HepG2 (cell line): ENCODE results near the gene ASCC3. TPM values are rescaled to one million over a fixed set of nuclear protein-coding genes. Genes with fewer than 3 reads are reported as not detected.

Experiments used
- ATAC-seq: fragments of 200-7000 bp; cut with Tn5 transposase; 3 replicates; pipeline ENCODE4 v1.9.1; 2020; ENCODE audit warnings: mild to moderate bottlenecking, moderate library complexity
- BruUV-seq: library from RNA; stranded (reverse); fragments of 400-500 nt; replicated peaks from 2 replicates; lab custom pipeline; 2021; lab: Mats Ljungman, UMichigan
- CTCF ChIA-PET: fragments of 300-600 bp; formaldehyde crosslinking; extraction: SDS; loops from one replicate; lab custom pipeline; 2021; ENCODE audit warnings: low total read pairs, inconsistent platforms, low intra/inter-chr PET ratio; lab: Yijun Ruan, JAX
- POLR2A ChIA-PET: fragments of 350-600 bp; sonication (Branson Sonifier 250); formaldehyde crosslinking; loops from one replicate; lab custom pipeline; 2020; ENCODE audit warnings: antibody characterized with exemption, inconsistent platforms; lab: Yijun Ruan, JAX
- DNase-seq: peaks from one replicate; pipeline ENCODE4 v3.0.0-alpha.2; 2015; ENCODE audit warnings: low spot score
- FAIRE-seq: peaks from 3 replicates; lab custom pipeline; 2011; peaks lifted over from hg19 to GRCh38; lab: Jason Lieb, UNC
- H2AFZ ChIP-seq: one replicate; pipeline ENCODE4 v1.6.1; 2011; ENCODE audit warnings: low read length, inconsistent platforms
- H3K27ac ChIP-seq: fragments of 300-600 bp; 3 replicates; pipeline ENCODE4 v1.8.0; 2011; ENCODE audit warnings: mixed run types, mild to moderate bottlenecking, mixed read lengths, low read length, inconsistent platforms; ENCODE audit not compliant: insufficient read depth; ENCODE audit errors: extremely low read length
- H3K27me3 ChIP-seq, 2 experiments: fragments of 200-600 bp in 1 of 2; 2 replicates in 1 of 2; 3 replicates in 1 of 2; pipeline versions ENCODE4 v1.6.0 to v1.8.0; 2011; ENCODE audit warnings: low read length in 2 of 2, mild to moderate bottlenecking in 2 of 2, moderate library complexity in 2 of 2, inconsistent platforms in 1 of 2; ENCODE audit not compliant: insufficient read depth in 2 of 2, control insufficient read depth in 1 of 2
- H3K36me3 ChIP-seq, 2 experiments: fragments of 200-600 bp in 1 of 2; replicated peaks in 1 of 2; 2 replicates in 1 of 2; 3 replicates in 1 of 2; pipeline versions ENCODE4 v1.5.1 to v1.8.0; 2011; ENCODE audit warnings: low read length in 2 of 2, inconsistent platforms in 1 of 2; ENCODE audit not compliant: insufficient read depth in 2 of 2, control insufficient read depth in 1 of 2
- H3K4me1 ChIP-seq: 2 replicates; pipeline ENCODE4 v1.5.1; 2012; ENCODE audit warnings: low read length, inconsistent platforms; ENCODE audit not compliant: insufficient read depth
- H3K4me2 ChIP-seq: 2 replicates; pipeline ENCODE4 v1.6.0; 2011; ENCODE audit warnings: low read depth, low read length, inconsistent platforms
- H3K4me3 ChIP-seq, 3 experiments: fragments of 200-600 bp in 1 of 3; sonication (generic), shearing (Covaris generic) in 1 of 3; replicated peaks in 1 of 3; 2 replicates each; pipeline ENCODE4 v1.5.1; 2011 to 2016; ENCODE audit warnings: low read length in 3 of 3, inconsistent platforms in 2 of 3, low read depth in 2 of 3, mild to moderate bottlenecking in 2 of 3, control low read depth in 1 of 3, mixed read lengths in 1 of 3; ENCODE audit not compliant: insufficient read depth in 1 of 3
- H3K79me2 ChIP-seq: one replicate; pipeline ENCODE4 v1.6.1; 2011; ENCODE audit warnings: low read length, inconsistent platforms; ENCODE audit not compliant: insufficient read depth
- H3K9ac ChIP-seq: 2 replicates; pipeline ENCODE4 v1.6.0; 2011; ENCODE audit warnings: mild to moderate bottlenecking, low read depth, low read length, inconsistent platforms; ENCODE audit not compliant: insufficient read depth
- H3K9me3 ChIP-seq: 2 replicates; pipeline ENCODE4 v1.5.1; 2012; ENCODE audit warnings: mild to moderate bottlenecking, low read length
- H4K20me1 ChIP-seq: 2 replicates; pipeline ENCODE4 v1.6.0; 2011; ENCODE audit warnings: inconsistent platforms, mild to moderate bottlenecking, low read length, moderate library complexity; ENCODE audit not compliant: insufficient read depth
- IKZF1 ChIP-seq: fragments of 450-650 bp; IDR thresholded peaks from 2 replicates; pipeline ENCODE4 v1.7.1; 2016
- KLF12 ChIP-seq: sonication (generic); formaldehyde crosslinking; IDR thresholded peaks from 2 replicates; pipeline ENCODE4 v1.4.0; 2020; ENCODE audit warnings: missing genetic modification reagents, borderline replicate concordance
- MED8 ChIP-seq: sonication (generic); formaldehyde crosslinking; IDR thresholded peaks from 2 replicates; pipeline ENCODE4 v1.8.1; 2023; ENCODE audit warnings: mild to moderate bottlenecking, missing genetic modification reagents; ENCODE audit not compliant: insufficient replicate concordance
- NR2F2 ChIP-seq: IDR thresholded peaks from 2 replicates; pipeline ENCODE4 v1.6.1; 2012; ENCODE audit warnings: low read depth, inconsistent platforms, borderline replicate concordance
- SPEN ChIP-seq: sonication (generic); formaldehyde crosslinking; IDR thresholded peaks from 2 replicates; pipeline ENCODE4 v1.5.1; 2020; ENCODE audit warnings: low read depth, mild to moderate bottlenecking, missing genetic modification reagents
- ZNF337 ChIP-seq: sonication (generic); formaldehyde crosslinking; IDR thresholded peaks from 2 replicates; pipeline ENCODE4 v1.5.1; 2020; ENCODE audit warnings: missing genetic modification reagents, low read depth, mild to moderate bottlenecking, borderline replicate concordance
- ZNF33B ChIP-seq: sonication (generic); formaldehyde crosslinking; IDR thresholded peaks from 2 replicates; pipeline ENCODE4 v1.5.1; 2020; ENCODE audit warnings: mild to moderate bottlenecking, missing genetic modification reagents
- ZNF572 ChIP-seq: sonication (generic); formaldehyde crosslinking; IDR thresholded peaks from 2 replicates; pipeline ENCODE4 v1.5.1; 2020; ENCODE audit warnings: mild to moderate bottlenecking, missing genetic modification reagents
- ZNF781 ChIP-seq: sonication (generic); formaldehyde crosslinking; IDR thresholded peaks from 2 replicates; pipeline ENCODE4 v1.5.1; 2020; ENCODE audit warnings: borderline replicate concordance, mild to moderate bottlenecking, missing genetic modification reagents; ENCODE audit errors: not compliant biosample characterization
- WGBS: methylation state at CpG from one replicate; pipeline ENCODE4 v1.1.6; 2017; ENCODE audit warnings: low lambda C conversion rate; 5-methylcytosine and 5-hydroxymethylcytosine counted together
- in situ Hi-C: cut with HindIII; loops from 2 replicates; pipeline ENCODE4 v1.10.0; 2017; ENCODE audit warnings: low pct_unique_long_range_greater_than_20kb; ENCODE audit not compliant: extremely low pct_ligation_motif_present
- intact Hi-C: fragments of 100-400 bp; cut with micrococcal nuclease; formaldehyde crosslinking; loops from one replicate; pipeline ENCODE4 v1.10.0; 2022; ENCODE audit not compliant: unreplicated experiment
- polyA plus RNA-seq, 8 experiments: library from polyadenylated mRNA; depleted of rRNA in 3 of 8; stranded (reverse) in 7 of 8; unstranded in 1 of 8; fragments of >200 nt; fragmentation: Illumina TruSeq in 4 of 8; extraction: Trizol in 4 of 8; gene quantifications; 2 replicates each; pipeline versions ENCODE4 v1.2.1 to v1.2.3, GENCODE V29; 2011 to 2016; ENCODE audit warnings: low read depth in 4 of 8, missing spikeins in 1 of 8, mixed read lengths in 1 of 8; ENCODE audit not compliant: insufficient read depth in 1 of 8
- total RNA-seq, 5 experiments: library from RNA; depleted of rRNA; stranded (reverse); fragments of >200 nt; fragmentation: Illumina TruSeq; extraction: Trizol; gene quantifications; 2 replicates each; pipeline ENCODE4 v1.2.3, GENCODE V29; 2016; ENCODE audit warnings: low read depth in 1 of 5
- TF ChIP-seq, protein P1 (sequence below): sonication (generic); formaldehyde crosslinking; IDR thresholded peaks from 2 replicates; pipeline ENCODE4 v1.5.0; 2020; ENCODE audit warnings: missing genetic modification reagents, mild to moderate bottlenecking, borderline replicate concordance
- TF ChIP-seq, protein P2 (sequence below): fragments of 450-650 bp; IDR thresholded peaks from 2 replicates; pipeline ENCODE4 v1.6.1; 2017; ENCODE audit warnings: mild to moderate bottlenecking
- TF ChIP-seq, protein P3 (sequence below): sonication (generic); formaldehyde crosslinking; IDR thresholded peaks from 2 replicates; pipeline ENCODE4 v1.4.0; 2020; ENCODE audit warnings: missing genetic modification reagents, mild to moderate bottlenecking, borderline replicate concordance
- TF ChIP-seq, protein P4 (sequence below): sonication (generic); formaldehyde crosslinking; IDR thresholded peaks from 2 replicates; pipeline ENCODE4 v1.5.0; 2020; ENCODE audit warnings: mild to moderate bottlenecking, missing genetic modification reagents
- TF ChIP-seq, protein P5 (sequence below): sonication (generic); formaldehyde crosslinking; conservative IDR thresholded peaks from 2 replicates; pipeline ENCODE4 v1.5.0; 2020; ENCODE audit warnings: missing genetic modification reagents

The ASCC3 gene
- total and polyA plus RNA-seq, 2 of the 13 experiments (the other 11 are each of a cell fraction or from before 2014, with no cell fraction given), result 23.1 to 55.7 TPM

DNA sequence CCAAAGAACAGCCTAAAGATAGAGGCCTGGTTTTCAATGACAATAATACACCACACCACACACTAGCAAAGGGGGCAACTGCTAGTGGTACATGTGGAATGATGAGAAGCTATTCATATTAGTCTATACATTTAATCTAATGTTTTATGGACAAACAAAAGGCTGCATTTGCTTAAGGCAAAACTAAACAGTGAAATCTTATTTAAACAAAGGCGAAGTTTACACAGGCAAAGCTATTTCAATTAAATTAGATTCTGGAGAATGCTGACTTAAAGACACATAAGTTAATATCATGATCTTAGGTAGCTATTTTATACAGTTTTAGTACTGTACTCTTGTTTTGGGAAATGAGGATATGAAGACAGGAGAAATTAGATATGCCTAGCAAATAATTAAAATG lies 362.5 kb downstream of the ASCC3 start (continued):
- TF ChIP-seq, protein P1, sequence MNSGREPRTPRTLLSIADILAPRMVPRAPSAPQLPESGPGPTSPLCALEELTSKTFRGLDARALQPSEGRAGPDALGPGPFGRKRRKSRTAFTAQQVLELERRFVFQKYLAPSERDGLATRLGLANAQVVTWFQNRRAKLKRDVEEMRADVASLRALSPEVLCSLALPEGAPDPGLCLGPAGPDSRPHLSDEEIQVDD (CRISPR knock-in tag), result no peak
- TF ChIP-seq ZNF337 (CRISPR knock-in tag) (no peak), SPEN (CRISPR knock-in tag) (no peak), KLF12 (CRISPR knock-in tag) (no peak), IKZF1 (no peak), ZNF781 (CRISPR knock-in tag) (no peak)
- TF ChIP-seq, protein P2, sequence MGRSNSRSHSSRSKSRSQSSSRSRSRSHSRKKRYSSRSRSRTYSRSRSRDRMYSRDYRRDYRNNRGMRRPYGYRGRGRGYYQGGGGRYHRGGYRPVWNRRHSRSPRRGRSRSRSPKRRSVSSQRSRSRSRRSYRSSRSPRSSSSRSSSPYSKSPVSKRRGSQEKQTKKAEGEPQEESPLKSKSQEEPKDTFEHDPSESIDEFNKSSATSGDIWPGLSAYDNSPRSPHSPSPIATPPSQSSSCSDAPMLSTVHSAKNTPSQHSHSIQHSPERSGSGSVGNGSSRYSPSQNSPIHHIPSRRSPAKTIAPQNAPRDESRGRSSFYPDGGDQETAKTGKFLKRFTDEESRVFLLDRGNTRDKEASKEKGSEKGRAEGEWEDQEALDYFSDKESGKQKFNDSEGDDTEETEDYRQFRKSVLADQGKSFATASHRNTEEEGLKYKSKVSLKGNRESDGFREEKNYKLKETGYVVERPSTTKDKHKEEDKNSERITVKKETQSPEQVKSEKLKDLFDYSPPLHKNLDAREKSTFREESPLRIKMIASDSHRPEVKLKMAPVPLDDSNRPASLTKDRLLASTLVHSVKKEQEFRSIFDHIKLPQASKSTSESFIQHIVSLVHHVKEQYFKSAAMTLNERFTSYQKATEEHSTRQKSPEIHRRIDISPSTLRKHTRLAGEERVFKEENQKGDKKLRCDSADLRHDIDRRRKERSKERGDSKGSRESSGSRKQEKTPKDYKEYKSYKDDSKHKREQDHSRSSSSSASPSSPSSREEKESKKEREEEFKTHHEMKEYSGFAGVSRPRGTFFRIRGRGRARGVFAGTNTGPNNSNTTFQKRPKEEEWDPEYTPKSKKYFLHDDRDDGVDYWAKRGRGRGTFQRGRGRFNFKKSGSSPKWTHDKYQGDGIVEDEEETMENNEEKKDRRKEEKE, result no peak

DNA sequence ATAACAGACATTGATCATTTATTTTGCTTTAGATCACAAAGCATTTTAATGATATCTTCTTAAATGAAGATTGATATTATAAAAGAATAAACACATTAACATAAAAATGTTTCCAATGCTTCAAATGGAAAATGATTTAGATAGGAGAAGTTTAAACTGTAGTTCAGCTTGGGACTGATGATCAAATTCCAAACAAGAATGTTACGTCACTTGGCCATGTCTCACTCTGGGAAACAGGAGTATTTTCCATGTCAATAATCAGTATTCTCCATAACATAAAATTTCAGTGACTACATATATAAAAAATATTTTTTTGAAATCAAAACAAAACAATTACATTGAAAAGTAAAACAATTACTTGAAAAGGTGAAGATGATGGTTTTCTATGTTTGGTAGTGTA lies 363.5 kb downstream of the ASCC3 start:
- Histone ChIP-seq H4K20me1 (no peaks in the 10 kb centered on the region), H3K4me2 (no peak overlapping the region), H3K27me3 (no peaks in the 10 kb centered on the region), H2AFZ (no peak overlapping the region), H3K36me3 (peaks cover 0 to 27% of the 10 kb centered on the region in 2 experiments; a peak in 3 of 5 replicates), H3K79me2 (no peaks in the 10 kb centered on the region), H3K27ac (no peak overlapping the region), H3K9me3 (no peaks in the 10 kb centered on the region), H3K4me1 (0 out of 2 replicates have a peak, but pooled peaks cover 6% of the 10 kb centered on the region), H3K9ac (no peak overlapping the region), H3K4me3 (no peak overlapping the region)
- no peak for DNase-seq
- in situ Hi-C loops (no loop called here), intact Hi-C loops (no loop called here)
- no peak for ATAC-seq
- 95% methylated on average over 1 of the region's 1 CpG for WGBS
- ChIA-PET POLR2A (no interaction called here), CTCF (no interaction called here)
- no TSS peak for BruUV-seq
- FAIRE-seq, result no peak
- TF ChIP-seq, protein P3, sequence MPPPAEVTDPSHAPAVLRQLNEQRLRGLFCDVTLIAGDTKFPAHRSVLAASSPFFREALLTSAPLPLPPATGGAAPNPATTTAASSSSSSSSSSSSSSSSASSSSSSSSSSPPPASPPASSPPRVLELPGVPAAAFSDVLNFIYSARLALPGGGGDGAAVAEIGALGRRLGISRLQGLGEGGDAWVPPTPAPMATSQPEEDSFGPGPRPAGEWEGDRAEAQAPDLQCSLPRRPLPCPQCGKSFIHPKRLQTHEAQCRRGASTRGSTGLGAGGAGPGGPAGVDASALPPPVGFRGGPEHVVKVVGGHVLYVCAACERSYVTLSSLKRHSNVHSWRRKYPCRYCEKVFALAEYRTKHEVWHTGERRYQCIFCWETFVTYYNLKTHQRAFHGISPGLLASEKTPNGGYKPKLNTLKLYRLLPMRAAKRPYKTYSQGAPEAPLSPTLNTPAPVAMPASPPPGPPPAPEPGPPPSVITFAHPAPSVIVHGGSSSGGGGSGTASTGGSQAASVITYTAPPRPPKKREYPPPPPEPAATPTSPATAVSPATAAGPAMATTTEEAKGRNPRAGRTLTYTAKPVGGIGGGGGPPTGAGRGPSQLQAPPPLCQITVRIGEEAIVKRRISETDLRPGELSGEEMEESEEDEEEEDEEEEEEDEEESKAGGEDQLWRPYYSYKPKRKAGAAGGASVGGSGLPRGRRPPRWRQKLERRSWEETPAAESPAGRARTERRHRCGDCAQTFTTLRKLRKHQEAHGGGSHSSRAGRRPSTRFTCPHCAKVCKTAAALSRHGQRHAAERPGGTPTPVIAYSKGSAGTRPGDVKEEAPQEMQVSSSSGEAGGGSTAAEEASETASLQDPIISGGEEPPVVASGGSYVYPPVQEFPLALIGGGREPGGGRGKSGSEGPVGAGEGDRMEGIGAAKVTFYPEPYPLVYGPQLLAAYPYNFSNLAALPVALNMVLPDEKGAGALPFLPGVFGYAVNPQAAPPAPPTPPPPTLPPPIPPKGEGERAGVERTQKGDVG, result no peak
- TF ChIP-seq NR2F2 (no peak), ZNF572 (CRISPR knock-in tag) (no peak), MED8 (CRISPR knock-in tag) (no peak), ZNF33B (CRISPR knock-in tag) (no peak)
- TF ChIP-seq, protein P4, sequence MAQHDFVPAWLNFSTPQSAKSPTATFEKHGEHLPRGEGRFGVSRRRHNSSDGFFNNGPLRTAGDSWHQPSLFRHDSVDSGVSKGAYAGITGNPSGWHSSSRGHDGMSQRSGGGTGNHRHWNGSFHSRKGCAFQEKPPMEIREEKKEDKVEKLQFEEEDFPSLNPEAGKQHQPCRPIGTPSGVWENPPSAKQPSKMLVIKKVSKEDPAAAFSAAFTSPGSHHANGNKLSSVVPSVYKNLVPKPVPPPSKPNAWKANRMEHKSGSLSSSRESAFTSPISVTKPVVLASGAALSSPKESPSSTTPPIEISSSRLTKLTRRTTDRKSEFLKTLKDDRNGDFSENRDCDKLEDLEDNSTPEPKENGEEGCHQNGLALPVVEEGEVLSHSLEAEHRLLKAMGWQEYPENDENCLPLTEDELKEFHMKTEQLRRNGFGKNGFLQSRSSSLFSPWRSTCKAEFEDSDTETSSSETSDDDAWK (CRISPR knock-in tag), result no peak
- TF ChIP-seq, protein P5, sequence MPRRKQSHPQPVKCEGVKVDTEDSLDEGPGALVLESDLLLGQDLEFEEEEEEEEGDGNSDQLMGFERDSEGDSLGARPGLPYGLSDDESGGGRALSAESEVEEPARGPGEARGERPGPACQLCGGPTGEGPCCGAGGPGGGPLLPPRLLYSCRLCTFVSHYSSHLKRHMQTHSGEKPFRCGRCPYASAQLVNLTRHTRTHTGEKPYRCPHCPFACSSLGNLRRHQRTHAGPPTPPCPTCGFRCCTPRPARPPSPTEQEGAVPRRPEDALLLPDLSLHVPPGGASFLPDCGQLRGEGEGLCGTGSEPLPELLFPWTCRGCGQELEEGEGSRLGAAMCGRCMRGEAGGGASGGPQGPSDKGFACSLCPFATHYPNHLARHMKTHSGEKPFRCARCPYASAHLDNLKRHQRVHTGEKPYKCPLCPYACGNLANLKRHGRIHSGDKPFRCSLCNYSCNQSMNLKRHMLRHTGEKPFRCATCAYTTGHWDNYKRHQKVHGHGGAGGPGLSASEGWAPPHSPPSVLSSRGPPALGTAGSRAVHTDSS (CRISPR knock-in tag), result no peak
